ENCODE results near the gene RPL36A. TPM values are rescaled to one million over a fixed set of nuclear protein-coding genes. Genes with fewer than 3 reads are reported as not detected.

RPL36A gene
- polyA plus RNA-seq, 1 of the 3 experiments (the other 2 are of a cell fraction) = 3,417 TPM

- no peak for TF ChIP-seq FOXM1 (IDR thresholded peaks at IDR 0.05; ENCODE audit: low read depth)
- TF ChIP-seq RAD21 (IDR thresholded peaks at IDR 0.05; ENCODE audit: low read length) = no peak; the same call in 1 of the 2 replicates
- no peak; the same call in 1 of the 2 replicates for TF ChIP-seq RXRA (IDR thresholded peaks at IDR 0.05; ENCODE audit: borderline replicate concordance, low read depth)
- TF ChIP-seq TAF1 (IDR thresholded peaks at IDR 0.05; ENCODE audit: borderline replicate concordance, low read depth, low read length) = peak; percentile 99
These were observed at the start of gene RPL36A (continued) for GRCh38 chrX:101390664-101391525.

GRCh38 chrX:101347859-101348451, 42.9 kb upstream of the RPL36A start:
- Histone ChIP-seq H3K9me3 (no peaks in the 10 kb centered on the region), H3K9ac (peak overlapping the region; percentile 85), H2AFZ (ENCODE audit: low read depth) (peak overlapping the region; percentile 80; the same call in 1 of the 2 replicates), H3K4me2 (peak overlapping the region; percentile 80), H3K36me3 (replicated peaks in 1 of 2; ENCODE audit: control insufficient read depth in 1 of 2, insufficient read depth in 2 of 2, low read length in 1 of 2) (peaks cover 5 to 7% of the 10 kb centered on the region in 2 experiments), H3K4me3 (ENCODE audit: low read depth in 2 of 2, low read length in 1 of 2) (peak overlapping the region; percentile 60 to 82), H3K4me1 (ENCODE audit: control insufficient read depth in 1 of 2, insufficient read depth in 2 of 2, low read depth in 1 of 2, low read length in 1 of 2) (no peaks in the 10 kb centered on the region), H3K27me3 (ENCODE audit: insufficient read depth) (peaks cover 12% of the 10 kb centered on the region; the same call in 1 of the 2 replicates), H3K79me2 (ENCODE audit: insufficient read depth) (peaks cover 38% of the 10 kb centered on the region), H3F3A (replicated peaks; ENCODE audit: insufficient read depth) (no peaks in the 10 kb centered on the region), H3K27ac (ENCODE audit: low read depth in 2 of 2, low read length in 1 of 2) (peak overlapping the region; percentile 71 to 81), H4K20me1 (ENCODE audit: insufficient read depth) (no peaks in the 10 kb centered on the region), H3K9me2 (no peaks in the 10 kb centered on the region)
- TF ChIP-seq RFX5 (IDR thresholded peaks at IDR 0.05; ENCODE audit: low read length) (no peak), FOXM1 (IDR thresholded peaks at IDR 0.05; ENCODE audit: low read depth) (no peak), RAD21 (IDR thresholded peaks at IDR 0.05; ENCODE audit: low read length) (no peak), SMC3 (IDR thresholded peaks at IDR 0.05; ENCODE audit: low read depth, low read length) (no peak), JUND (IDR thresholded peaks at IDR 0.05) (no peak), CTCF (IDR thresholded peaks at IDR 0.05) (no peak), TAF1 (IDR thresholded peaks at IDR 0.05; ENCODE audit: borderline replicate concordance, low read depth, low read length) (no peak), SIN3A (IDR thresholded peaks at IDR 0.05; ENCODE audit: borderline replicate concordance, low read depth, low read length) (no peak), IRF3 (IDR thresholded peaks at IDR 0.05; ENCODE audit: low read depth, low read length) (no peak), POLR2AphosphoS5 (IDR thresholded peaks at IDR 0.05; ENCODE audit: low read depth, low read length) (no peak), GABPA (IDR thresholded peaks at IDR 0.05; ENCODE audit: low read depth) (no peak), GATA2 (CRISPR knock-in tag; IDR thresholded peaks at IDR 0.05) (no peak), NRF1 (IDR thresholded peaks at IDR 0.05; ENCODE audit: low read depth, low read length) (no peak), RXRA (IDR thresholded peaks at IDR 0.05; ENCODE audit: borderline replicate concordance, low read depth) (no peak), TCF12 (IDR thresholded peaks at IDR 0.05) (no peak), RCOR1 (IDR thresholded peaks at IDR 0.05; ENCODE audit: low read length) (no peak), CHD2 (IDR thresholded peaks at IDR 0.05; ENCODE audit: low read length, partially characterized antibody) (no peak), TEAD4 (IDR thresholded peaks at IDR 0.05; ENCODE audit: borderline replicate concordance, insufficient read depth) (no peak), USF1 (IDR thresholded peaks at IDR 0.05; ENCODE audit: borderline replicate concordance, low read depth) (no peak), MXI1 (IDR thresholded peaks at IDR 0.05; ENCODE audit: low read depth, low read length) (no peak)
- CTCF ChIA-PET = interaction anchor here (2.4 kb wide), 1 partner anchor 43 kb away, joined by 12 read pairs; the partner anchor contains the start of gene RPL36A
- POLR2A ChIA-PET = interaction anchor here (2.1 kb wide), 1 partner anchor 43 kb away, joined by 15 read pairs; the partner anchor contains the start of gene RPL36A
- 5% methylated on average over 14 of the region's 14 CpGs for WGBS (ENCODE audit: low lambda C conversion rate)
- DNase-seq = peak; percentile 46

Data from SK-N-SH (cell line).